AG09309 (cell line): Measurements from ENCODE around the gene PGGHG.
"Not testable (repeated sequence)": the region's sequence is repeated elsewhere in the genome, so short reads cannot be mapped to it uniquely, and the experiment has no call there.

Experiments used
- DNase-seq: peaks from one replicate; pipeline ENCODE4 v3.0.0-alpha.2; 2010; ENCODE audit warnings: low read depth
- H3K4me3 ChIP-seq: 2 replicates; pipeline ENCODE4 v1.5.1; 2011; ENCODE audit warnings: mild to moderate bottlenecking, low read depth, low read length, moderate library complexity; ENCODE audit not compliant: control insufficient read depth
- CTCF ChIP-seq: IDR thresholded peaks from 2 replicates; pipeline ENCODE4 v1.5.1; 2011; ENCODE audit warnings: mild to moderate bottlenecking, low read depth, low read length, inconsistent platforms; ENCODE audit not compliant: insufficient read depth, control insufficient read depth; ENCODE audit errors: missing control alignments

PGGHG gene

GRCh38 chr11:304915-305843 lies 16.3 kb downstream of the PGGHG start:
- DNase-seq, result peak; percentile 55
- H3K4me3 ChIP-seq, result no peak overlapping the region
- peak; percentile 80 for TF ChIP-seq CTCF

GRCh38 chr11:305844-306211 lies 16.9 kb downstream of the PGGHG start:
- DNase-seq, result no peak
- no peak for TF ChIP-seq CTCF
- no peak overlapping the region for H3K4me3 ChIP-seq

- TF ChIP-seq CTCF, result no peak
- H3K4me3 ChIP-seq, result no peak overlapping the region
- no peak for DNase-seq
Measured at GRCh38 chr11:306645-307371, 17.9 kb downstream of the PGGHG start.

- peak; percentile 62 for DNase-seq
- H3K4me3 ChIP-seq, result peak within 1 kb of the TSS; percentile 63
Measured at GRCh38 chr11:307766-308708, 19.1 kb downstream of the PGGHG start, which contains the start of gene IFITM2. Gene IFITM2 (plus strand): TSS chr11:307816. CDS start chr11:308193, 377 bp downstream.

GRCh38 chr11:308740-309665 lies 20.1 kb downstream of the PGGHG start:
- not testable (repeated sequence) for DNase-seq
- H3K4me3 ChIP-seq, result peak overlapping the region; percentile 63

GRCh38 chr11:309979-310572 lies 21.1 kb downstream of the PGGHG start:
- DNase-seq, result not testable (repeated sequence)

GRCh38 chr11:311013-311748 lies 22.3 kb downstream of the PGGHG start:
- peak overlapping the region; percentile 9; the same call in 1 of the 2 replicates for H3K4me3 ChIP-seq

More at GRCh38 chr11:309979-310572, 21.1 kb downstream of the PGGHG start:
- H3K4me3 ChIP-seq, result peak overlapping the region; percentile 63

More at GRCh38 chr11:311013-311748, 22.3 kb downstream of the PGGHG start:
- not testable (repeated sequence) for DNase-seq
